HepG2 (cell line): Measurements from ENCODE around the gene CIROP. TPM values are rescaled to one million over a fixed set of nuclear protein-coding genes. Genes with fewer than 3 reads are reported as not detected.

ENCODE experiments used
- CBFB ChIP-seq: sonication (generic); formaldehyde crosslinking; IDR thresholded peaks from 2 replicates; pipeline ENCODE4 v1.4.0; 2020; ENCODE audit warnings: missing genetic modification reagents
- FOXJ3 ChIP-seq: sonication (generic); formaldehyde crosslinking; IDR thresholded peaks from 2 replicates; pipeline ENCODE4 v1.4.0; 2020; ENCODE audit warnings: missing genetic modification reagents, mild to moderate bottlenecking, borderline replicate concordance
- HNRNPLL ChIP-seq: fragments of 200-400 bp; formaldehyde crosslinking; IDR thresholded peaks from 2 replicates; pipeline ENCODE4 v1.6.1; 2017; ENCODE audit warnings: mild to moderate bottlenecking, low read depth, low read length; ENCODE audit not compliant: poor library complexity, severe bottlenecking
- HOXD1 ChIP-seq: sonication (generic); formaldehyde crosslinking; IDR thresholded peaks from 2 replicates; pipeline ENCODE4 v1.5.0; 2020; ENCODE audit warnings: missing genetic modification reagents
- MAZ ChIP-seq, 2 experiments: sonication (generic) in 1 of 2; formaldehyde crosslinking in 1 of 2; IDR thresholded peaks; 2 replicates each; pipeline versions ENCODE4 v1.5.0 to v1.6.1; 2012 to 2020; ENCODE audit warnings: low read depth in 2 of 2, mild to moderate bottlenecking in 2 of 2, borderline replicate concordance in 1 of 2, improper control_type of control experiment in 1 of 2, low read length in 1 of 2, missing genetic modification reagents in 1 of 2, moderate library complexity in 1 of 2
- NCOA2 ChIP-seq: sonication (generic); formaldehyde crosslinking; IDR thresholded peaks from 2 replicates; pipeline ENCODE4 v1.8.0; 2022; ENCODE audit warnings: inconsistent platforms
- PCBP1 ChIP-seq: fragments of 200-400 bp; formaldehyde crosslinking; IDR thresholded peaks from 2 replicates; pipeline ENCODE4 v1.6.1; 2017; ENCODE audit warnings: mild to moderate bottlenecking, low read depth, low read length, borderline replicate concordance
- PHF5A ChIP-seq: IDR thresholded peaks from one replicate; pipeline ENCODE4 v1.6.1; 2018; ENCODE audit warnings: low read depth, missing genetic modification reagents; ENCODE audit not compliant: unreplicated experiment
- SMAD9 ChIP-seq: sonication (generic); formaldehyde crosslinking; IDR thresholded peaks from 2 replicates; pipeline ENCODE4 v1.5.1; 2020; ENCODE audit warnings: mild to moderate bottlenecking, missing genetic modification reagents
- ZBTB7B ChIP-seq: sonication (generic); formaldehyde crosslinking; IDR thresholded peaks from 2 replicates; pipeline ENCODE4 v1.4.0; 2020; ENCODE audit warnings: missing genetic modification reagents
- ZFP62 ChIP-seq: sonication (generic); formaldehyde crosslinking; IDR thresholded peaks from 2 replicates; pipeline ENCODE4 v1.4.0; 2020; ENCODE audit warnings: missing genetic modification reagents
- ZFYVE20 ChIP-seq: sonication (generic); formaldehyde crosslinking; IDR thresholded peaks from 2 replicates; pipeline ENCODE4 v1.8.0; 2023; ENCODE audit warnings: low read depth, mild to moderate bottlenecking, moderate library complexity, missing genetic modification reagents, borderline replicate concordance
- ZMAT3 ChIP-seq: sonication (generic); formaldehyde crosslinking; conservative IDR thresholded peaks from 2 replicates; pipeline ENCODE4 v1.7.0; 2021; ENCODE audit warnings: missing genetic modification reagents
- ZMYM3 ChIP-seq: sonication (generic); formaldehyde crosslinking; IDR thresholded peaks from 2 replicates; pipeline ENCODE4 v1.5.1; 2020; ENCODE audit warnings: mild to moderate bottlenecking, missing genetic modification reagents
- ZNF530 ChIP-seq: sonication (generic); formaldehyde crosslinking; IDR thresholded peaks from 2 replicates; pipeline ENCODE4 v1.5.0; 2020; ENCODE audit warnings: low read depth, mild to moderate bottlenecking, missing genetic modification reagents
- ZNF773 ChIP-seq: sonication (generic); formaldehyde crosslinking; IDR thresholded peaks from 2 replicates; pipeline ENCODE4 v1.4.0; 2020; ENCODE audit warnings: missing genetic modification reagents, borderline replicate concordance
- ZNF879 ChIP-seq: sonication (generic); formaldehyde crosslinking; IDR thresholded peaks from 2 replicates; pipeline ENCODE4 v1.8.1; 2023; ENCODE audit warnings: missing genetic modification reagents
- polyA plus RNA-seq, 8 experiments: library from polyadenylated mRNA; depleted of rRNA in 3 of 8; stranded (reverse) in 7 of 8; unstranded in 1 of 8; fragments of >200 nt; fragmentation: Illumina TruSeq in 4 of 8; extraction: Trizol in 4 of 8; gene quantifications; 2 replicates each; pipeline versions ENCODE4 v1.2.1 to v1.2.3, GENCODE V29; 2011 to 2016; ENCODE audit warnings: low read depth in 4 of 8, missing spikeins in 1 of 8, mixed read lengths in 1 of 8; ENCODE audit not compliant: insufficient read depth in 1 of 8
- total RNA-seq, 5 experiments: library from RNA; depleted of rRNA; stranded (reverse); fragments of >200 nt; fragmentation: Illumina TruSeq; extraction: Trizol; gene quantifications; 2 replicates each; pipeline ENCODE4 v1.2.3, GENCODE V29; 2016; ENCODE audit warnings: low read depth in 1 of 5
- TF ChIP-seq, protein P1 (sequence below): sonication (generic); formaldehyde crosslinking; IDR thresholded peaks from 2 replicates; pipeline ENCODE4 v1.8.1; 2022; ENCODE audit warnings: mild to moderate bottlenecking, missing genetic modification reagents
- TF ChIP-seq, protein P2 (sequence below): sonication (generic); formaldehyde crosslinking; IDR thresholded peaks from 2 replicates; pipeline ENCODE4 v1.5.1; 2020; ENCODE audit warnings: missing genetic modification reagents, mild to moderate bottlenecking, borderline replicate concordance
- TF ChIP-seq, protein P3 (sequence below): sonication (generic); formaldehyde crosslinking; IDR thresholded peaks from 2 replicates; pipeline ENCODE4 v1.5.0; 2020; ENCODE audit warnings: mild to moderate bottlenecking, missing genetic modification reagents
- TF ChIP-seq, protein P4 (sequence below): sonication (generic); formaldehyde crosslinking; IDR thresholded peaks from 2 replicates; pipeline ENCODE4 v1.5.0; 2020; ENCODE audit warnings: mild to moderate bottlenecking, missing genetic modification reagents, borderline replicate concordance

Gene CIROP
- total and polyA plus RNA-seq, 2 of the 13 experiments (the other 11 are each of a cell fraction or from before 2014, with no cell fraction given), result 0.07 TPM; not detected in 1

DNA sequence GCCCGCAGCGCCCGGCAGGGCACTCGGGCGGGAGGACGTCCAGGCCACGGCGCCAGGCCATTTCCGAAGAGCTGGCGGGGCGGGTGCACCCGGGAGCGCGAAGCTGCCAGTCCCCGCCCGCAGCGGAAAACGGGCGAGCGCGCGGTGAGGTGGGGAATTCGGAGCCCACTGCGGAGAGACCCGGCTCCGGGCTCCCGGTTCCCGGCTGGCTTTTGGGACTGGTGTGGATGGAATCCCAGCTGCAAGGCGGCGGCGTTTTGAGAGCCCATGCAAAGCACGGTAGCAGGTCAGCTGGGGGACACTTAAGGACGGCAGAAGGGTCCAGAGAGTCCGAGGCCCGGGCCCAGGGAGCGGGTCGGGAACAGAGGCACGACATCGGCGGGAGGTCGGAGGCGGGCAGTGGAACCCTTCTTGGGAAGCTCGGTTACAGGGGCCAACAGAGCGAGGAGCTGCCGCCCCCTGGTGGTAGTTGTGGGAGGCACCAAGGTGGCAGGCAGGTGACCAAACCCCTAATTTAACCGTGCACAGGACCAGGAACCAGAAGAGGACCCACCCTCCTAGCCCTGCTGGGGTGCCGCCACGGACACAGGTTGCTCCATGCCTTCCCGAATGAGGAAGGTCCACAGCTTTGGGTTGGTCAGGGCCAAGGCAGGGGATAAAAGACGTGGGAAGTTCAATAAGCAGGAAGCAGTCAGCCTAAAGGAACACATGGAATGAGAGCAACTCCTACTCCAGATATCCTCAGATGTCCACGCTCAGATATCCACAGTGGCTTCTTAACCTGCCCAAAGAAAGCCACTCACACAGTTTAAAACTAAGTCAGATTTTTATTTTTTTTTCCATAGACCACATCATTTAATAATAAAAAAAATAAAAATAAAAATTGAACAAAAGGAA, 46.8 kb downstream of the CIROP start (continued):
- 0 out of 2 replicates have a peak, but pooled peaks have one; percentile 20 for TF ChIP-seq MAZ (IDR thresholded peaks at IDR 0.05; ENCODE audit: borderline replicate concordance, low read depth, low read length)
- peak; percentile 90 for TF ChIP-seq MAZ (CRISPR knock-in tag; IDR thresholded peaks at IDR 0.05; ENCODE audit: low read depth)
- no peak; the same call in 1 of the 2 replicates for TF ChIP-seq FOXJ3 (CRISPR knock-in tag)
- TF ChIP-seq, protein P1, sequence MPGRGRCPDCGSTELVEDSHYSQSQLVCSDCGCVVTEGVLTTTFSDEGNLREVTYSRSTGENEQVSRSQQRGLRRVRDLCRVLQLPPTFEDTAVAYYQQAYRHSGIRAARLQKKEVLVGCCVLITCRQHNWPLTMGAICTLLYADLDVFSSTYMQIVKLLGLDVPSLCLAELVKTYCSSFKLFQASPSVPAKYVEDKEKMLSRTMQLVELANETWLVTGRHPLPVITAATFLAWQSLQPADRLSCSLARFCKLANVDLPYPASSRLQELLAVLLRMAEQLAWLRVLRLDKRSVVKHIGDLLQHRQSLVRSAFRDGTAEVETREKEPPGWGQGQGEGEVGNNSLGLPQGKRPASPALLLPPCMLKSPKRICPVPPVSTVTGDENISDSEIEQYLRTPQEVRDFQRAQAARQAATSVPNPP (CRISPR knock-in tag), result peak; percentile 45; the same call in 1 of the 2 replicates
- peak; percentile 70; the same call in 1 of the 2 replicates for TF ChIP-seq PCBP1
- TF ChIP-seq, protein P2, sequence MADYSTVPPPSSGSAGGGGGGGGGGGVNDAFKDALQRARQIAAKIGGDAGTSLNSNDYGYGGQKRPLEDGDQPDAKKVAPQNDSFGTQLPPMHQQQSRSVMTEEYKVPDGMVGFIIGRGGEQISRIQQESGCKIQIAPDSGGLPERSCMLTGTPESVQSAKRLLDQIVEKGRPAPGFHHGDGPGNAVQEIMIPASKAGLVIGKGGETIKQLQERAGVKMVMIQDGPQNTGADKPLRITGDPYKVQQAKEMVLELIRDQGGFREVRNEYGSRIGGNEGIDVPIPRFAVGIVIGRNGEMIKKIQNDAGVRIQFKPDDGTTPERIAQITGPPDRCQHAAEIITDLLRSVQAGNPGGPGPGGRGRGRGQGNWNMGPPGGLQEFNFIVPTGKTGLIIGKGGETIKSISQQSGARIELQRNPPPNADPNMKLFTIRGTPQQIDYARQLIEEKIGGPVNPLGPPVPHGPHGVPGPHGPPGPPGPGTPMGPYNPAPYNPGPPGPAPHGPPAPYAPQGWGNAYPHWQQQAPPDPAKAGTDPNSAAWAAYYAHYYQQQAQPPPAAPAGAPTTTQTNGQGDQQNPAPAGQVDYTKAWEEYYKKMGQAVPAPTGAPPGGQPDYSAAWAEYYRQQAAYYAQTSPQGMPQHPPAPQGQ (CRISPR knock-in tag), result no peak; the same call in 1 of the 2 replicates
- peak; percentile 45; the same call in 1 of the 2 replicates for TF ChIP-seq NCOA2 (CRISPR knock-in tag)
- TF ChIP-seq, protein P3, sequence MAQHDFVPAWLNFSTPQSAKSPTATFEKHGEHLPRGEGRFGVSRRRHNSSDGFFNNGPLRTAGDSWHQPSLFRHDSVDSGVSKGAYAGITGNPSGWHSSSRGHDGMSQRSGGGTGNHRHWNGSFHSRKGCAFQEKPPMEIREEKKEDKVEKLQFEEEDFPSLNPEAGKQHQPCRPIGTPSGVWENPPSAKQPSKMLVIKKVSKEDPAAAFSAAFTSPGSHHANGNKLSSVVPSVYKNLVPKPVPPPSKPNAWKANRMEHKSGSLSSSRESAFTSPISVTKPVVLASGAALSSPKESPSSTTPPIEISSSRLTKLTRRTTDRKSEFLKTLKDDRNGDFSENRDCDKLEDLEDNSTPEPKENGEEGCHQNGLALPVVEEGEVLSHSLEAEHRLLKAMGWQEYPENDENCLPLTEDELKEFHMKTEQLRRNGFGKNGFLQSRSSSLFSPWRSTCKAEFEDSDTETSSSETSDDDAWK (CRISPR knock-in tag), result no peak
- peak; percentile 75; the same call in 1 of the 2 replicates for TF ChIP-seq ZMAT3 (CRISPR knock-in tag)
- no peak for TF ChIP-seq PHF5A (CRISPR knock-in tag)
- peak; percentile 71 for TF ChIP-seq ZMYM3 (CRISPR knock-in tag)
- no peak; the same call in 1 of the 2 replicates for TF ChIP-seq ZNF530 (CRISPR knock-in tag)
- TF ChIP-seq ZFP62 (CRISPR knock-in tag), result no peak; the same call in 1 of the 2 replicates
- TF ChIP-seq SMAD9 (CRISPR knock-in tag), result no peak; the same call in 1 of the 2 replicates
- TF ChIP-seq, protein P4, sequence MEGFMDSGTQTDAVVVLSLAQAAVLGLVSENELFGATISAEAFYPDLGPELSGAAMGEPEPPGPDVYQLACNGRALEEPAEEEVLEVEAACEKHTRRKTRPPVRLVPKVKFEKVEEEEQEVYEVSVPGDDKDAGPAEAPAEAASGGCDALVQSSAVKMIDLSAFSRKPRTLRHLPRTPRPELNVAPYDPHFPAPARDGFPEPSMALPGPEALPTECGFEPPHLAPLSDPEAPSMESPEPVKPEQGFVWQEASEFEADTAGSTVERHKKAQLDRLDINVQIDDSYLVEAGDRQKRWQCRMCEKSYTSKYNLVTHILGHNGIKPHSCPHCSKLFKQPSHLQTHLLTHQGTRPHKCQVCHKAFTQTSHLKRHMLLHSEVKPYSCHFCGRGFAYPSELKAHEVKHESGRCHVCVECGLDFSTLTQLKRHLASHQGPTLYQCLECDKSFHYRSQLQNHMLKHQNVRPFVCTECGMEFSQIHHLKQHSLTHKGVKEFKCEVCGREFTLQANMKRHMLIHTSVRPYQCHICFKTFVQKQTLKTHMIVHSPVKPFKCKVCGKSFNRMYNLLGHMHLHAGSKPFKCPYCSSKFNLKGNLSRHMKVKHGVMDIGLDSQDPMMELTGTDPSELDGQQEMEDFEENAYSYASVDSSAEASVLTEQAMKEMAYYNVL (CRISPR knock-in tag), result peak; percentile 90; the same call in 1 of the 2 replicates
- peak; percentile 67 for TF ChIP-seq HNRNPLL
- TF ChIP-seq ZBTB7B, result no peak; the same call in 1 of the 2 replicates
- TF ChIP-seq ZNF879 (CRISPR knock-in tag), result peak; percentile 88
- TF ChIP-seq ZNF773 (CRISPR knock-in tag), result 0 out of 2 replicates have a peak, but pooled peaks have one; percentile 9
- TF ChIP-seq HOXD1, result peak; percentile 92
- TF ChIP-seq CBFB, result peak; percentile 67; the same call in 1 of the 2 replicates
- TF ChIP-seq ZFYVE20 (CRISPR knock-in tag), result no peak
